GM03348 (cell line): ENCODE results near the gene FTH1.
"Not testable (repeated sequence)": the region's sequence is repeated elsewhere in the genome, so short reads cannot be mapped to it uniquely, and the experiment has no call there.

Experiments
- DNase-seq: peaks from one replicate; pipeline ENCODE4 v3.0.0; 2012; ENCODE audit warnings: low spot score

The FTH1 gene

DNA sequence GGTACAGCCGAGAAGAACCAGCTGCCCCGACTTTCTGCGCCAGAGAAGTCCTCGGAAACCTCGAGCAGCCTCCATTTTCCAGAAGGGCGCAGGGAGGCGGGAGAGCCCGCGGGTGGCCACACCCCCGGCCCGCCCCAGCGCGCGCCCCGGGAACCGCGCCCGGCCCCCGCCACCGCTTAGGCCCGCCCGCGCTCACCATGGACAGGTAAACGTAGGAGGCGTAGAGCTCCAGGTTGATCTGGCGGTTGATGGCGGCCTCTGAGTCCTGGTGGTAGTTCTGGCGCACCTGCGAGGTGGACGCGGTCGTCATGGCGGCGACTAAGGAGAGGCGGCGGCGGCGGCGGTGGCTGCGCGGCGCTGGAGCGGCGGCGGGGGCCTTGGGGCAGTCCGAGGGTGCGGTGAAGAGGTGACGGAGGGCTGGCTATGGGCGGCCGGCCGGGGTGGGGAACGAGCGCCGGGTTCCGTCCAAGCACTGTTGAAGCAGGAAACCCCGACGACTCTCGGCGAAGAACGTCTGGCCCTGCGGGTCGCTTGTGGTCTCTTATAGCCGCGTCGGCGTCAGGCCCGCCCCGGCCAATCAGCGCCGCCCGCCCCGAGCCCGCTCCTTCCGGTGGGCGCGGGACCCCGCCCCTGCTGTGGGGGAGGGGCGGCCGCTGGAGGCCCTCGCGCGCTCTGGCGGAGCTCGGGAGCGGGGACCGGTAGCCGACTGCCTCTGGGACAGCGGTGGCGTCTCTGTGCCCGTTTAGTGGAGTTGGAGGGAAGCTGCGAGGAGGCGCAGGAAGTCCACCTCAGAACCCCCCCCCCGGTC is at the start of gene FTH1:
Gene FTH1, minus strand, starts transcription at position 519 of the 808 bp plus-strand sequence. Its CDS starts 209 bp downstream, at position 310.
- DNase-seq, result peak; percentile 97

DNA sequence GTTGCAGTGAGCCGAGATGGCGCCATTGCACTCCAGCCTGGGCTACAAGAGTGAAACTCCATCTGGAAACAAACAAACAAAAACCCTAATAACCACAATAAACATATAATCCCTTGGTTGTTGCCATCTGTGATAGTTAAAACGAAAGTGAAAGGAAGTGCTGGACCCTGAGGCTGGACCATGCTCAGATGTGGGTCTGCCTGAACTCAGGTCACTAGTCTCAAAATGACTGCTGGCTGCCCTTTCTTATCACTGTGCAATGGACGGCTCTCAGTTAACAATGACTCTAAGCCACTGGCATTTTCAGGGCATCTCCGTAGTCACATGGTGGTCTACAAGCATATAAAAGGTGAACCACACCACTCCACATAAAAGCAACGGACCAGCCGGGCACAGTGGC is 48.2 kb upstream of the FTH1 start:
- DNase-seq, result no peak

DNA sequence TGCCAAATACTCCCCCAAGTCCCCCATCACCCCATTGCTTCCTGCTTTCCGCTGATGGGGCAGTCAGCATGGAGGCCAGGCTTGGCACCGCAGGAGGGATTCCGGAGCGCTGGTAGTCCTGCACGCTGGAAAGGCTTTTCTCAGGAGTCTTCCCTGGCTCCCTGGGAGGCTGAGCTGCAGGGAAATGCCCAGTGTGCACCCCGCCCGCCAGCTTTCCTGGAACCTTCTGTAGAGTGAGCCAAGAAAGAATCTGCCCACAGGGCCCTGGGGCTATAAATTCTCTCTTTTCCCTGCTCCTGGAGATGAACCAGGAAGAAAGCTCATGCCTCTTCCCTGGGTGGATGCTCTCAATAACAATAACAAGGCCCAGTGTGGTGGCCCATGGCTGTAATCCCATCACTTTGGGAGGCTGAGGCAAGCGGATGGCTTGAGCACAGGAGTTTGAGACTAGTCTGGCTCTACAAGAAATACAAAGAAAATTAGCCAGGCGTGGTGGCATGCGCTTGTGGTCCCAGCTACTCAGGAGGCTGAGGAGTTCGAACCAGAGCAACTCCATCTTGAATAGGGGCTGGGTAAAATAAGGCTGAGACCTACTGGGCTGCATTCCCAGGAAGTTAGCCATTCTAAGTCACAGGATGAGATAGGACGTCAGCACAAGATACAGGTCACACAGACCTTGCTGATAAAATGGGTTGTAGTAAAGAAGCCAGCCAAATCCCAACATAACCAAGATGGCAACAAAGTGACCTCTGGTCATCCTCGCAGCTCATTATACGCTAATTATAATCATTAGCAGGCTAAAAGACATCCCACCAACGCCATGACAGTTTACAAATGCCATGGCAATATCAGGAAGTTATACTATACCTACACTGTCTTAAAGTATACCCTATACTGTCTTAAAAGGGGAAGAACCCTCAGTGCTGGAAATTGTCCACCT is 46.4 kb upstream of the FTH1 start:
- DNase-seq, result peak; percentile 59

DNA sequence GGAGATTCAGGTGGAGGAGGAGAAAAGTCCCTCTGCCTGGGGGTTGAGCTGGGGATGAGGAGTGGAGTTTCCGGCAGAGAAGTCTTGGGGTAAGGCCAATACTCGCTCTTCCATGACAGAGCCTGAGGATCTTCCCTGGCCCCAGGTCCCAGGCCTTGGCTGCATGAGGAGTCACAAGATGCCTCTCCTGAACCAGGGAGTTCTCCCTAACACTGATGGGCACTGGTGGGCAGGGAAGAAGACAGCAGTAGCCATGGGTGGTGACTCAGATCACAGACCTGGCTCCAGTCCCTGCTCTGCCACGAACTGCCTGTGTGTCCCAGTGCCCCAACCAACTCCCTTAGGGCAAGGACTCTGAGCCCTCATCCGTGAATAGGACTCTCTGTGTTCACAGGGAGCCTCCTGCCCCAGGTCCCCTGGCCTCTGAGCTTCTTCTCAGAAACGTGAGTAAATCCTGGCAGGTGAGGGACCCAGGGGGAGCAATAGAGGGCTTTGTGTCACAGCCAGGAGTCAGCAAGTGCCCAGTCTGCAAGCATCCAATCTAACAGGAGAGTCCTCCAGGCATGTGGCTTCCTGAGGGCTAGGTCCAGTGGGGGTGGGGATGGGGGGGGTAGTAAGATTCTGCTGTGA is 45.5 kb upstream of the FTH1 start:
- DNase-seq, result peak; percentile 54

DNA sequence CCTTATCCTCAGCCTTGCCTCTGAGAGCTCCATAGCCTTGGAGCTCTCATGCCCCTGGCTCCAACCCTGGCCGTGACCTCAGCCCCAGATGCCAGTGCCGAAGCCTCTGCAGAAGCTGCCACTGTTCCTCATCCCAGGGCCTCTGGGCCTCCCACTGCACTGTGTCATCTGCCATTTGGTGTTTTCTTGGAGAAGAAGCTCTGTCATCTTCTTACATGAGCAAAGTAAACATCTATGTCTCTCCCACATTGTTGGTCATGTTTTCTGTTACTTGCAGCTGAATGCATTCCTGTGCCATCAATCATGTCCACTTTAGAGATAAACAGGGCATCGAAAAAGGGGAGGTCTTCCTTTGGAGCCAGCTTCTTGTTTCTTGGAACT is 45.0 kb upstream of the FTH1 start:
- peak; percentile 24 for DNase-seq

DNA sequence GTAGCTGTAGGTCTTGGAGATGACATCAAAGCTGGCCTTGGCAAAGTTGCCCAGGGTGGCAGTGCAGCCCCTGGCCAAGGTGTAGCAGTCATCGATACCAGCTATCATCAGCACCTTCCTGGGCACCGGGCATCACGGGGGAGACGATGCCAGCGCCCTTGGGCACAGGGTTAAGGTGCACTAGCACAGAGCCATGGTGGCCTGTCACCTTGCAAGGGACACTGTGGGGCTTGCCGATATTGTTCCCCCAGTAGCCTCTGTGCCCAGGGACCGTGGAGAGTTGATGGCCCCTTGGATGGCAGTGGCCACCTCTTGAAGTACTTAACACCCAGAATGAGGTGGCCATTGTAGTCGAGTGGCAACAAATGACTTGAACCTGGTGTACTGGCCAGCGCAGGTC is 44.4 kb upstream of the FTH1 start:
- DNase-seq, result no peak

DNA sequence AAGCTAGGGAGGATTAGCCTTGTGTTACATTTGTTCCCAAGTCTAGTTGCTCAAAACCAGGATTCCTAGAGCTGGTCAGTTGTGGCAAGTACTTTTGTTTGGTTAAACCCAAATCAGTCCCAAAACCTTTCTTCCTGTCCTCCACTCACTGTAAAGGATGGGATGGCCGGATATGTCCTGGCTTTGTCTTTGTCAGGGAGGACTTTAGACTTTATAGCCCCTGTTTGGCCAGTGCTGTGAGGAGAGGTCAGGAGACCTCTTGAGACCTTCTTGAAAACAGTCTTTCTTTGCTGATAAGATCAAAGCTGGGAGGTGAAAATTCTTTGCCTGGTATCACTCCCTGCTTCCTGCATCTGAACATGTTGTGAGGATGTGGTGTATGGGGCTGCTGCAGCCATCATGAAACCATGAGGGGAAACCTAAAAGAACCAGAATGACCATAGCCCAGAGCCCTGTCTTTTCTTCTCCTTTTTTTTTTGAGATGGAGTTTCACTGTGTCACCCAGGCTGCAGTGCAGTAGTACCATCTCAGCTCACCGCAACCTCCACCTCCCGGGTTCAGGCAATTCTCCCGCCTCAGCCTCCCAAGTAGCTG is 43.6 kb upstream of the FTH1 start:
- DNase-seq, result no peak

DNA sequence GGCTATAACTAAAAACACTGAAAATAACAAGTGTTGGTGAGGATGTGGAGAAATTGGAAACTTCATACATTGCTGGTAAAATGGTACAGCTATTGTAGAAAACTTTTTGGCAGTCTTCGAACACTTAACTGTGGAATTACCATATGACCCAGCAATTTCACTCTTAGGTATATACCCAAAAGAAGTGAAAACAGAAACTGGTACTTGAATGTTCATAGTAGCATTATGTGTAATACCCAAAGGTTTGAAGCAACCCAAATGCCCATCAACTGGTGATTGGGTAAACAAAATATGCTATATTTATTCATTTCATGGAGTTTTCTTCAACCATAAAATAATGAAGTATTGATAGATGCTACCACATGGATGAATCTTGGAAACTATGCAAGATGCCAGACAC is 40.8 kb upstream of the FTH1 start:
- DNase-seq, result no peak

DNA sequence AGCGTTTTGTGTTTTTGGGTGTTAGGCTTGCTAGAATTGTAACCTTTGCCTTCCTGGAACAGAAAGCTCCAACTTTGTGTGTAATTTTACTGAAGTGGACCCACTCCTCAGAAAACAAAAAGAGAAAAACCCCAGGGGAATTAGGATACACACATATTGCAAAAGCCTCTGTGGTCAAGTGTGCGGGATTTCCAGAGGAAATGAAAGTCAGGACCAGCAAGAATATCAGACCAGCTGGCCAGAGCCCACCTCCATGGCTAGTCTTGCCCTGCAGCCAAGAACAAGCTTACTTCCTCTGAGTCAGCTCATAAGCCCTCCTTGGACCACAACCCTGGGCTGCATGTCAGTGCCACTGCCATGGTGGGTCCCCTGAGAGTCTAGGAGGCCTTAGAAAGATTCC is 37.0 kb upstream of the FTH1 start:
- DNase-seq, result peak; percentile 75

DNA sequence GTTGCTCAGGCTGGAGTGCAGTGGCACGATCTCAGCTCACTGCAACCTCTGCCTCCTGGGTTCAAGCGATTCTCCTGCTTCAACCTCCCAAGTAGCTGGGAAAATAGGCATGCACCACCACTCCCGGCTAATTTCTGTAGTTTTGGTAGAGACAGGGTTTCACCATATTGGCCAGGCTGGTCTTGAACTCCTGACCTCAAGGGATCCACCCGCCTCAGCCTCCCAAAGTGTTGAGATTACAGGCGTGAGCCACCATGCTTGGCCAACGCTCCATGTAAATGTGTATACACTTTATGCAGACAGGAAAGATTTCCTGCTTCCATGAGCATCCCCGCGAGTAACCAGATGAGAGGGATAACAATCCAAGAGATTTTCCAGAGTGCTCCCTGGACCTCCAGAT is 34.8 kb upstream of the FTH1 start:
- DNase-seq, result not testable (repeated sequence)

DNA sequence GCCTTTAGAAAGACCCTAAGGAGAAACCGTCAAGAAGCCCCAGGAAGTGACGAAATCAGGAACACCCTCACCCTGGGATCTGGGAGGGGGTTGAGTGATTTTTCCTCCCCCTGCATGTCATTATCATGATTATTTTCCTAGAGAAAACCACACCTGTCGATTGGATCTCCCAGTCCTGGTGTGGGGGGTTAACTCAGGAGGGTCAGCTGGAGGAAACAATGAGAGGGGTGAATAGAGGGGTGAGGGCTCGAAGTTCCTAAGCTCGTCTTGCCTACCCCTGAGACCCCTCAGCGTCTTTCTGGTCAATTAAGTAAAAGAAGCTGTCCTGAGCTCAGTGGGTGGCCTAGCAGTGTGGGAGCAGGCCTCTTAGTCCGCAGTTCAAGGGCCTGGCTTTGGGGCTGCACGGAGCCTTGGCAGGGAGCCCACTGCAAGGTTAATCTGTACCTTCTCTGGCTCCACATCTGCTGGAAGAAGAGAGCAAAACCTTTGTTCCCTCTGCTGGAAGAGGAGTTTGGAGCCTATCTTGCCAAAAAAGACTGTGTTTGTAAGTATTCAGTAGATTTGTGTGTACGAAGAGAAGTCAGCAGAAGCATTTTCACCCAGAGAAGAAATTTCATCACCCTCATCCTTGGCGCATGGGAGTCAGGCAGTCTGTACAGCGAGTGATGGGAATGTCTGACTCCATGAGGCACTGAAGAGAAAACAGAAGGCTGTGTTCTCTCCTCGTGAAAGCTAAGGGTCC is 34.2 kb upstream of the FTH1 start:
- no peak for DNase-seq

DNA sequence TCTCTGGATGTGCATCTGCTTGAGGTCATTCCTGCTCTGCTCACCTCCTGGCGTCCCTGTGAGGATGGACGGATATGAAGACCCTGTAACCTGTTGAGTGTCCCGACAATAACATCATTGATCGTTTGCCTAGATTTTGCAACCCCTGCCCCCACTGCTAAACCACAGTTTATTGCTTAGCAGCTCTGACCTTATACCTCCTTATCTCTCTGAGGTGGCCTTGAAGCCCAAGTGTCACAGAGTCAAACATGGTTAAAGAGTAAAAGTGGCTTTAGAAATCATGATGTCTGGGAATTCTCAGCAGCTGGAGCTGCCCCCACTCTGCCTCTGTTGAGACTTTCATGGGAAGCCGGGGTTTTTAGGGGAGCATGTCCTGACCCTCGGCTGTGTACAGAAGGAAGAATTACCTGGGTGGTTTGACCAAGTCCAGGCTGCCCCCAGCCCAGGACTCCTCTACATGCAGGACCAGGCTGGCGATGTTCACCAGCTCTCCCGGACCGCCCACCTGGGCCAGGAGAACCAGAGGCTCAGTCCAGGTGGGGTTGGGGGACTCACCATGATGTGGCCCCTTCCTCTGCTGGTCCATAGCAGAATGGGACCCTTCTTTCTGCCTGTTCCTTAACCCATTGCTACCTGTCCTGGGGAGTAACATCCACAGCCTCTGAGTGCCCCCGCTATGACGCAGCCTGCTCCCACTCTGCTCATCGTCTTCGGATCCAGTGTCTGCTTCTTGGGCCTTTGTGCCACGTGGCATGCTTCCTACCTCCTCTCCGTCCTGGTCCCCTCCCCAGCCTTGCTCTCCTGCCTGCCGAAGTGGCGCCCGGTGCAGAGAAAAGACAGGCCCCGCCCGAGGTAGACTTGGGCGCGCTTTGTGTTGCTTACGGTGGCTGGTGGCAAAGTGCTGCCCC is 33.4 kb upstream of the FTH1 start:
- DNase-seq, result no peak

DNA sequence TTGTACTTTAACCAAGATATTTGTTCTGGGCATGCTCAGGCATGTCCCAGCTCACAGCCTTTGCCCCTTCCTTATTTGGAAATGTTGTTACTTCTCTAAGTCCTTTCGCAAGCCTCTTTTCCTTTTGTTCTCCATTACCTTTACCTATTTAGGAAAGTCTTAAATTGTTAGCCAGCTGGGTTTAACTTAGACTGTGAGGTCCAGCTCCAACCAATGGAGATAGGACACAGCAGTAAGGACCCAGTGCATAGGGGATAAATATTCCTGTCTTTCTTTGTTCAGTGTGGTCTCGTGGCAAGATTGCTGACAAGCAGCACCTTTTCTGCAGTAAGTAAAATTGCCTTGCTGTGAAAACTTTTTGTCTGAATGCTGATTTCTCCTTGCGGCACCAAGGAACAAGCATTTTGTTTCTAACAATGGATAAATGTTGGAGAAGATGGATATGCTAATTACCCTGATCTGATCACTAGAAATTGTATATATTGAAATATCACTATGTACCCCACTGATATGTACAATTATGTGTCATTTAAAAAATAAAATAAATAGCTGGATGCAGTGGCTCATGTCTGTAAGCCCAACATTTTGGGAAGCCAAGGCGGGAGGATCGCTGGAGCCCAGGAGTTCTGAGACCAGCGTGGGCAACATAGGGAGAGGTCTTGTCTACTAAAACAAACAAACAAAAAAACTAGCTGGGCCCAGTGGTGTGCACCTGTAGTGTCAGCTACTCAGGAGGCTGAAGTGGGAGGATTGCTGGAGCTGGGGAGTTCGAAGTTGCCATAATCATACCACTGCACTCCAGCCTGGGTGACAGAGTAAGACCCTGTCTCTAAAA is 31.9 kb upstream of the FTH1 start:
- no peak for DNase-seq

DNA sequence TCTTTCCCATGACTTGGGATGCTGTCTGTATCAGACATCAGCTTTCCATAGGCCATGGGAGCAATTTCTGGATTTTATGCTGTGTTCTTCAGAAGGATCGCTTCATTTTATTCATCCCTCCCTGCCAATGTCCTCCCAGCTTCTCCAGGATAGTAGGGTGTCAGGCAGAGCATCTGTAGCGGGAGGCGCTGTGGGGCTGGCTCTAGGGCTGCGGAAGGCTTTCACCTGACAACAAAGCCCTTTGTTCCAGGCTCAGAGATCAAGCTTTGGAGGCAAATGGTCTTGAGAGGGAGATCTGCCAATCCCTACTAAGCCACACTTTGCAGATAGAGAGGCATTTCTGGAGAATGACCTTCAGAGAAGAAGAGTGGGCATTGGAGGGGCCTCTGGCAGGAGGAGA is 29.5 kb upstream of the FTH1 start:
- DNase-seq, result no peak

DNA sequence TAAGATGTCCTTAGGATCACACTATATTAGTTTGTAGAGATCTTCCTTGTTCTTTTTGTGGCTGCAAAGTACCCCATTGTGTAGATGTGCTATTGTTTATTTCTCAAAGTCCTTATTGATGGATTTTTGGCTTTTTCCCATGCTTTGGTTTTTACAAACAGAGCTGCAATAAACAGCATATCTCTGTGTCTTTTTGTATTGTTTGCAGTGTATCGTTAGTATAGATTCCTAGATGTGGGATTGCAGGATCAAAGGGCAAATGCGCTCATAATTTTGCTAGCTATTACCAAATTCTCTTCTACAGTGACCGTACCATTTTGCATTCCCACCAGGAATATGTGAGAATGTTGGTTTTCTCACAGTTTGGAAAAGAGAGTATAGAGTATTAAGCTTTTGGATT is 27.5 kb upstream of the FTH1 start:
- no peak for DNase-seq

DNA sequence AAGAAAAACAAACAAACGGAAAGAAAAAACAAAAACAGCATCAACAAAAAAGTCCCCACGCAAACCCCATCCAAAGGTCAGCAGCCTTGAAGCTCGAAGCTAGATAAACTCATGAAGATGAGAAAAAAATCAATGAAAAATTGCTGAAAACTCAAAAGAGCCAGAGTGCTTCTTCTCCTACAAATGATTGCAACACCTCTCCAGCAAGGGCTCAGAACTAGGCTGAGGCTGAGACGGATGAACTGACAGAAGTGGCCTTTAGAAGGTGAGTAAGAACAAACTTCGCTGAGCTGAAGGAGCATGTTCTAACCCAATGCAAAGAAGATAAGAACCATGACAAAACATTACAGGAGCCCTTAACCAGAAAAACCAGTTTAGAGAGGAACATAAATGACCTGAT is 18.4 kb upstream of the FTH1 start:
- no peak for DNase-seq

DNA sequence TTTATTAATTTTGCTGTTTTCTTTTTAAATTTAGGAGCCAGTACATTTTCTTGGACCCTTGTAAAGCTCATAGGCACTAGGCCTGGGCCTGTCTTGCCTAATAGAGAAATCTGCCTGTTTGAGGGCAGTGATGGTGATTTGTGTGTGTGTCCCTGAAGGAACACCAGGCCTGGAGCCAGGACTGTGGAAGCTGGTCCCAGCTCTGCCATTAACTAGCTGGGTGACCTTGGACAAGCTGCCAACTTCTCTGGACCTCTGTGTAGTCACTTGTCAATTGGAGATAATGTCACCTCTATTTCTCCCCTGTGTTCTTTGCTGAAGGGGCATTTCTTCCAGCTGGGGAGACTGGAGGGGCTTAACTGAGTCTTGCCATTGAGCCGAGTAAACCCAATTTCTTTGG is 16.0 kb upstream of the FTH1 start:
- no peak for DNase-seq

DNA sequence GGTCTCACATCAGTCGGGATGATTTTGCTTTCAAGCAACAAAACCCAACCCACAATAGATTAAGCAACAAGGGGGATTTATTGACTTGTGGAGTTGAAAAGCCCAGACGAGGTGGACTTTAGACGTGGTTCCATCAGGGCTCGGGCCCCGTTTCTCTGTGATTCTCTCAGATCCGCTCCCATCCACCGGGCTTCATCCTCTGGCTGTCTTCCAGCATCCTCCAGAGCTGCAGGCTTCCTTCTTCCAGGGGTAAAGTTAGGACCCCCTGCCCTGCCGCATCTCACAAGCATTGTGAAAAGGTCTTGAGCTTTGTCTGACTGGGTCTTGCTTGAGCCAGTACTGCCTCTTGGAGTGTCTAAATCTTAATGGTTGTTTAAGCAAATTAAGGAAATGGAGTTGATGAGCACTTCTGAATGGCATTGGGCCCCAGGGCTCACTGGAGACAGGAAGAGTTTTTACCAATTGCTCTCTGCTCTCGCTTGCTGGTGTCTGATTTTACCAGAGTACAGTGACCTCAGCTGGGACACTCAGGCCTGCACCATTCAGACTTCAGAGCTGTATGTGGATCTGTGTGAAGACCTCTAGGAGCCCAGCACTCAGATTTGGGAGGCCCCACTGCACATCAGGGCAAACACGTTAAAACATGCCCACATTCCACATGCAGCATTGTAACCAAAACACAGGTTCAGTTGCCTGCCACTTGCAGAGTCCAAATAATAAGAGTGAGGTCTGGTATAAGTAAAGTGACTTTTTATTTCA is 13.5 kb upstream of the FTH1 start:
- DNase-seq, result no peak
